HG03521 (cell line): Measurements from ENCODE around the gene RCSD1.
"Not testable (repeated sequence)": the region's sequence is repeated elsewhere in the genome, so short reads cannot be mapped to it uniquely, and the experiment has no call there.

Source experiments
- ATAC-seq: cut with Tn5 transposase; IDR thresholded peaks from one replicate; pipeline ENCODE4 v1.9.1; 2021; ENCODE audit warnings: mild to moderate bottlenecking, moderate library complexity; ENCODE audit not compliant: unreplicated experiment

The RCSD1 gene, protein sequence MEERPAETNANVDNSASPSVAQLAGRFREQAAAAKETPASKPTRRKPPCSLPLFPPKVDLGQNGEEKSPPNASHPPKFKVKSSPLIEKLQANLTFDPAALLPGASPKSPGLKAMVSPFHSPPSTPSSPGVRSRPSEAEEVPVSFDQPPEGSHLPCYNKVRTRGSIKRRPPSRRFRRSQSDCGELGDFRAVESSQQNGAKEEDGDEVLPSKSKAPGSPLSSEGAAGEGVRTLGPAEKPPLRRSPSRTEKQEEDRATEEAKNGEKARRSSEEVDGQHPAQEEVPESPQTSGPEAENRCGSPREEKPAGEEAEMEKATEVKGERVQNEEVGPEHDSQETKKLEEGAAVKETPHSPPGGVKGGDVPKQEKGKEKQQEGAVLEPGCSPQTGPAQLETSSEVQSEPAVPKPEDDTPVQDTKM

DNA sequence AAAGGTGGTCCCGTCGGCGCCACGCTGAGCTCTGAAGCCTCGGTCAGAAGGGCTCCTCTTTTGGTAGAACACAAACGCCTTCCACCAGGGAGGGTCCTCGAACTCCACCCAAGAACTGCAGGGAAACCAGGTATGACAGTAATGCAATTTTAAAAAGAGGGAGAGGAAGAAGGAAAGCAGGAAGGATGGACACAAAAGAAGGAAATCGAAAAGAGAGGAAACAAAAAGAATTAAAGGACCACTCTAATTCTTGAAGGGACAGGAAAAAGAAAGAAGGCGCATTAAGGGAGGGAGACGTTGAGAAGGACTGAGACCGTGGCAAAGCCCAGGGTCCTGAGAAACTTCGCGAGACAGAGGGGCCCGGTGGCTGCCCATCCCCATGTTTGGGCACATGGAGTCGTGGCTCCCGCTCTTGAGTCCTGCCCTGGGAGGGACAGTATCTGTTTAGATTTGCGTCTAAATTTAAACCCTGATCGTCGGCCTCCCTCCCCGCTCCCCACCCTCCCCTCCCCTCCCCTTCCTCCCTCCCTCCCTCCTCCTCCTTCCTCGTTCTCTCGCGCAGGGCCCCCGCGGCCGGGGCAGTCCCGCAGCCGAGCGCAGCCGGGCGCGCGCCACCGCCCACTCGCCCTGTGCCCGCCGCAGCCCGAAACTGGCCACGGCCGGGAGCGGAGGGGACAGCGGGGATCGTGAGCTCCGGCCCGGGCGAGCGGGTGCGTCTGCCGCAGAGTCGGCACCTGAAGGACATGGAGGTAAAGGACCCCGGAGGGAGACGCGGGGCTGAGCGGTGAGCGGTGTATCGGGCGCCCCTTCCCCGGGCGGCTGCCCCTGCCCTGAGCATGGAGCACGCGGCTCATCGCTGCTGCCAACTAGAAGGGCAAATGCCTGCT is at the start of gene RCSD1:
RCSD1 (plus strand) TSS at position 552 of the 887 bp plus-strand sequence; CDS start at position 744, 192 bp downstream.
- peak; percentile 25 for ATAC-seq

DNA sequence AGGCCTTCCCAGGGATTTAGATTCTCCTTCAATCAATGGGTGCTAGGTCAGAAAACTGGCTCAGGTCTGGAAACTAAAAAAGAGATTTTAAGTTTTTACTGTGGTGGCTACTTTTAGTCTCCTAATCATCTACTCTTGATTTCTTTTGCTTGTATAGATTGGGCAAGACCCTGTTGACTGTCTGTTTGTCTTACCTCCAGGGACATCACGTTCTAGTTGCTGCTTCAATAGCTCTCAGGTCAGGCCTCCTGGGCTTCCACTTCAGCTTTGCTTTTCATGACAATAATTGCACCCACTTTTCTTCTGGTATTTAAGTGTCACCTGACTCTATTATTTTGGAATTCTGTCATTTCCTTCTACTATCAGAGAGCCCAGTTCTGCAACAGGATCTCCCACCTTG is 48.0 kb upstream of the RCSD1 start:
- no peak for ATAC-seq

- ATAC-seq = no peak
Observed at GRCh38 chr1:167582722-167583121, 47.3 kb upstream of the RCSD1 start.

DNA sequence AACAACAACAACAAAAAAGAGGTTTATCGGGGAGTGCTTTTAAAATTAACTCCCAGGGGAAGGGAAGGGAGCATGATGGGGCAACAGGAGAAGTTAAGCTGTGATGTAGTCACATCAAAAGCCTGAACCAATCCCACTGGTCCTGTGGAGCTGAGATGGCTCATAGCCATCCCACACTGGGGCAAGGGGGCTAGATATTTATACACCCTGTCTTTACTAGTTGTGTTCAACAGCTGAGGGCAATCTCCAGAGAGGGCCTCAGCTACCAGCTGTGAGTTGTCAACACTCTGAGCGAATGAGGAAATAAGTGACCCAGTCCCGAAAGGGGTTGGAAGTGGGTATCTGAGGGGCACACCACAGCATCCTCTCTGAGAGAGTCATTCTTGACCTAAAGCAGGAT is 45.5 kb upstream of the RCSD1 start:
- ATAC-seq = no peak

GRCh38 chr1:167587342-167587741 is 42.7 kb upstream of the RCSD1 start:
- ATAC-seq = no peak

DNA sequence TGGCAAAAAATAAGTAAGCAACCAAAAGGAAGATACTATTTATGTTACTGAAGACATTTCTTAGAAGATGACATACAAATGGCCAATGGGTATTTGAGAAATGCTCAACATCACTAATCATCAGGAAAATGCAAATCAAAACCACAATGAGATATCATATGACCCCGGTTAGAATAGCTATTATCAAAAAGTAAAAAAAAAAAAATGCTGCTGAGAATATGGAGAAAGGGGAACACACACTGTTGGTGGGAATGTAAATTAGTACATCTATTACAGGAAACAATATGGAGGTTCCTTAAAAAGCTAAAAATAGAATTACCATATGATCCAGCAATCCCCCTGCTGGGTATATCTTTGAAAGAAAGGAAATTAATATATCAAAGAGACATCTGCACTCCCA is 42.2 kb upstream of the RCSD1 start:
- no peak for ATAC-seq

DNA sequence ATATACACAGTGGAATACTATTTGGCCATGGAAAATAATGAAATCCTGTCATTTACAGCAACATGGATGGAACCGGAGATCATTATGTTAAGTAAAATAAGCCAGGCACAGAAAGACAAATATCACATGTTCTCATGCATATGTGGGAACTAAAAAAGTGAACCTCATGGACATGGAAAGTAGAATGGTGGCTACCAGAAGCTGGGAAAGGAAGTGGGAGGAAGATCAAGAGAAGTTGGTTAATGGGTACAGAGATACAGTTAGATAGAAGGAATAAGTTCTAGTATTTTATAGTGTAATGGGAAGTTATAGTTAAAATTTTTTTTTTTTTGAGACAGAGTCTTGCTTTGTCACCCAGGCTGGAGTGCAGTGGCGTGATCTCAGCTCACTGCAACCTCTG is 41.7 kb upstream of the RCSD1 start:
- ATAC-seq = no peak

DNA sequence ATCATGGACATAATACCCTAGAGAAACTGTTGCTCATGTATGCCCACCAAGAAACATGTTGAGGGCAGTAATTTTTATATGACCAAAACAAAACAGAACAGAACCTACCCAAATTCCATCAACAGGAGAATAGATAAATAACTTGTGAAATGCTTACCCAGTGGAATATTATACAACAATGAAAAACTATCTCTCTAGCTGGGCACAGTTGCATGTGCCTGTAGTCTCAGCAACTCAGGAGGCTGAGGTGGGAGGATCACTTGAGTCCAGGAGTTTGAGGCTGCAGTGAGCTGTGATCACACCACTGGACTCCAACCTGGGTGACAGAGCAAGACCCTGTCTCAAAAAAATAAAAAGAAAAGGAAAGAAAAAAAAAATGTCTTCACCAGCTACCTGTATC is 37.6 kb upstream of the RCSD1 start:
- ATAC-seq = no peak

GRCh38 chr1:167593860-167594259 is 36.2 kb upstream of the RCSD1 start:
- no peak for ATAC-seq

GRCh38 chr1:167594822-167595221 is 35.2 kb upstream of the RCSD1 start:
- no peak for ATAC-seq

- ATAC-seq = peak; percentile 51
Observed at GRCh38 chr1:167599957-167600581, 30.0 kb upstream of the RCSD1 start.

DNA sequence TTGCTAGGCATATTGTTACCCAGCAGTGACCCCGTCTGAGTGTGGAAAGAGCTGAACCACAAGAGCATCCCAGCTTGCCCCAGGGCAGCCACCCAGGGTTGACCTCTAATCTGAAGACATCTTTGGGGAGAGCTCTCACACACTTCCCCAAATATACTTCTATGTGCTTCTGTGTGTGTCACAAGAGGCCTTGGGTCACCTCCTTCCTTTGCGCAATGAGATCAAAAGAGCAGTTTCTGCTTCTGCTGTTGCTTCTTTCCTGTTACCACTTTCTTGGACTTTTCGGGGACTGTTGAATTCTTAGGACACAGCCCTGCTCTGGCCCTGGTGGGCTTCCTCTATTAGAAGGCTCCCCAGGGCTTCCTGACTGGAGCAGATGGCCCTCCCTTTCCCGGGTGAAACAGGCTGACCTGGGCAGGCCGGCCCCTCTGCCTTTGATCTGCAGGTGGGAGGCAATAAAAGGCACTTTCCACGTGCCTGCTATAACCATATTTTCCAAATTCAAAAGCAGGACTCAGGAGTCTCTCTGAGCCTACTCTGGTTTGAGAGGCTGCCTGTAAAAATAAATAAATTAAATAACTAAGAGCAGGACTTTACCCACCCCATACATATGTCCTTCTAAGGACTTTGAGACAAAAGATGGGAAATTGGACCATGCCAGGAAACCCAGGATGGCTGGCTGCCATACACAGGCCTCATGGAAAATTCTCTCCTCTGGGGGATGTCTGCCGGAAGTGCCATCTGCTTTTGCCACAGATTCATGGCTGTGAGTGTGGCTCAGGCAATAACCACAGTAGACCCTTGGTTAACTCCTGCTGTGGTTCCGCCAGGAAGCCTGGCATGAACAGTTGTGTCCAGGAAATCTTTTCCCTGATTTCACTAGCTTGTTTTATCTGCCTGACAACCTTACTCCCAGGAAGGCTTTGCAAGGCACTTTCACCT is 28.3 kb upstream of the RCSD1 start:
- no peak for ATAC-seq

DNA sequence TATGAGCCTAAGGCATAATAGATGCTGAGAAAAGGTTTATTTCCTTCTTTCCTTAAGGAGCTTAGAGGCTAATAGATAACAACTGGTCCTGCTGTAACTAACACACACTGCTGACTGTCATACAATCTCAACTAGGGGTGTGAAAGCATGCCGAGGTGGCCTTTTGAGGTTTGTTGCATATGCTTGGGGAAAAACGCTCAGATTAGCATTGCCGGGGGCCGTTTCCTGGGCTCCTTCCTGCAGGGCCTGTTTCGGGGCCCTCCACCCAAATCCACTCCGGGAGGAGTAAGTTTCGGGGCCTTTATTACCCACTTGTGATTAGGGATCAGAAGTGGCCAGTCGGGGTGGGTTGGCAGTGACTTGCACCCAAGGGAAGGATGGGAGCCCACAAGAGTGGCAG is 27.2 kb upstream of the RCSD1 start:
- no peak for ATAC-seq

DNA sequence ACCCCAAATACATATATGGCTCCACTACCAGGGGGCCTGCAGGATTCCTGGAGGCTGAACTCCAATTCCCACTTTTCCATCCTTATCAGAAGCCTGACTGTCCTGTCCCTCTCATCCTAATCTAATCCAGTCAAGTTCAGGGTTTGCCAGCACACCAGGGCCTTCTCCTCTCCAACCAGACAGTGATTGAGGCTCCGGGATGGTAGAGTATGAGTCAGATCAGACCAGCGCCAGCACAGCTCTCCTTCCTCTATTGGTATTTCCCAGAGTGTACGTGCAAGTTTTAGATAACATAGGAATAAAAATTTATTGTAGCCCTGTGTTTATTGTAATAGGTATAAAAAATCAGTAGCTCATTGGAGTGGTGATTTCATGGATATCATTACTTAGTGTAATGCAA is 24.5 kb upstream of the RCSD1 start:
- no peak for ATAC-seq

GRCh38 chr1:167611983-167612382 is 18.0 kb upstream of the RCSD1 start:
- ATAC-seq = no peak

DNA sequence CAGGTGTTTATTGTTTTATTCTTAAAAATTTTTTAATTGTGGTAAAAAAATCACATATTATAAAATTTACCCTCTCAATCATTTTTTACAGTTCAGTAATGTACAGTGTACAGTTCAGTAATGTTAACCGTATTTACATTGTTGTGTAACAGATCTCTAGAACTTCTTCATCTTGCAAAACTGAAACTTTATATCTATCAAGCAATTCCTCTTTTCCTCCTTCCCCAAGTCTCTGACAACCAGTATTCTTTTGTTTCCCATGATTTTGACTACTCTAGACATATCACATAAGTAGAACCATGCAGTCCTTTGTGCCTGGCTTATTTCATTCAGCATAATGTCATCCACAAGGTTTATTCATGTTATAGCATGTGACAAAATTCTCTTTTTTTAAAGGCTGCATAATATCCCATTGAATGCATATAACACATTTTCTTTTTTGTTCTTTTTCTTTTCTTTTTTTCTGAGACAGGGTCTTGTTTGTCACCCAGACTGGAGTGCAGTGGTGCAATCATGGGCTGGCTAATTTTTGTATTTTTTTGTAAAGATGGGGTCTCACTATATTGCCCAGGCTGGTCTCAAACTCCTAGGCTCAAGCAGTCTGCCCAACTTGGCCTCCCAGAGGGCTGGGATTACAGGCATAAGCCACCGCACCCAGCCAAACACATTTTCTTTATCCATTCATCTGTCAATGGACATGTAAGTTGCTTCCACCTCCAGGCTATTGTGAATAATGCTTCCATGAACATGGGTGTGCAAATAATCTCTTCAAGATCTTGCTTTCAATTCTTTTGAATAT is 17.2 kb upstream of the RCSD1 start:
- no peak for ATAC-seq

DNA sequence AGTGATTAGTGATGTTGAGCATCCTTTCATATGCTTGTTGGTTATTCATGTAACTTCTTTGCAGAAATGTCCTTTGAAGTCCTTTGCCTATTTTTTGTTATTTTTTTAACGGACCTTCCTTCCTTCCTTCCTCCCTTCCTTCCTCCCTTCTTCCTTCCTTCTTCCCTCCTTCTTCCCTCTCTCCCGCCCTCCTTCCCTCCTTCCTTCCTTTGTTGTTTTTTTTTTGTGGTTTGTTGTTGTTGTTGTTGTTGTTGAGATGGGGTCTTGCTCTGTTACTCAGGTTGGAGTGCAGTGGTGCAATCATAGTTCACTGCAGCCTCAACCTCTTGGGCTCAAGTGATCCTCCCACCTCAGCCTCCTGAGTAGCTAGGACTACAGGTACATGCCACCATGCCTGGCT is 16.0 kb upstream of the RCSD1 start:
- not testable (repeated sequence) for ATAC-seq

- no peak for ATAC-seq
Observed at GRCh38 chr1:167614851-167615250, 15.2 kb upstream of the RCSD1 start.

DNA sequence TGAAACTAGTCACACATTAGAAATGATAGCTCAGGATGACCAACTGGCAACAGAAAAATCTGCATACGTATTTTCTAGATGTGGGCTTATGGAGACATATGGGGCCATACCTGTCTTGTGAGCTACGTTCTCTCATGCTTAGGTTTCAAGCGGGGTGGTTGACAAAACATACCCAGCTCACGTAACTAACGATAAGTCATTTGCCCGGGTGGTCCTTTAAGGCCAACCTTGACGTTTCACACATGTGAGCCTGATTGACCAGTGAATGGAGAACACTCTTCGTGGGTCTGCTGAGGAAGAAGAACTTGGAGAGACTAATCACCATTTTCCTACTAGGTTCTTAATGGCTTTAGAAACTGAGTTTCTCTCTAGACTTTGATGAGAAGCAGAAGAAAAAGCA is 13.5 kb upstream of the RCSD1 start:
- ATAC-seq = no peak
